PFSK-1 (cell line): ENCODE measurements around the gene HDHD3.

Experiments used
- SIN3A ChIP-seq: IDR thresholded peaks from 2 replicates; pipeline ENCODE4 v1.6.1; 2012; ENCODE audit warnings: mild to moderate bottlenecking, low read length, moderate library complexity, borderline replicate concordance; ENCODE audit not compliant: insufficient read depth
- TAF1 ChIP-seq: IDR thresholded peaks from 2 replicates; pipeline ENCODE4 v1.6.1; 2012; ENCODE audit warnings: low read length, control low read depth, borderline replicate concordance; ENCODE audit not compliant: insufficient read depth

- TF ChIP-seq SIN3A (no peak), TAF1 (no peak)
Observed at GRCh38 chr9:113355040-113355596, 21.7 kb downstream of the HDHD3 start.
